Psoas muscle (tissue), 8 donors: ENCODE data around the gene DMWD. TPM values are rescaled to one million over a fixed set of nuclear protein-coding genes. Genes with fewer than 3 reads are reported as not detected.

ENCODE experiments used
- ATAC-seq, 4 donors: fragments of 200-7000 bp; cut with Tn5 transposase; one replicate each; pipeline ENCODE4 v1.9.1; 2020; ENCODE audit warnings: moderate library complexity in 3 of 4, mild to moderate bottlenecking in 2 of 4
- DNase-seq, 2 donors: peaks; one replicate each; pipeline ENCODE4 v3.0.0-alpha.2; 2020
- H3K27ac ChIP-seq: fragments of 200-600 bp; one replicate; pipeline ENCODE4 v1.8.0; 2022
- H3K27me3 ChIP-seq, 3 donors: fragments of 200-600 bp in 1 of 3; one replicate each; pipeline versions ENCODE4 v1.6.1 to v1.8.0; 2013 to 2022; ENCODE audit warnings: low read length in 2 of 3, mild to moderate bottlenecking in 2 of 3, moderate library complexity in 1 of 3; ENCODE audit not compliant: insufficient read depth in 3 of 3
- H3K36me3 ChIP-seq, 2 donors: fragments of 200-600 bp in 1 of 2; one replicate each; pipeline versions ENCODE4 v1.6.1 to v1.8.0; 2013 to 2022; ENCODE audit warnings: low read depth in 1 of 2, mild to moderate bottlenecking in 1 of 2, moderate library complexity in 1 of 2; ENCODE audit not compliant: insufficient read depth in 1 of 2
- H3K4me1 ChIP-seq: fragments of 200-600 bp; one replicate; pipeline ENCODE4 v1.8.0; 2022
- H3K4me3 ChIP-seq: fragments of 200-600 bp; one replicate; pipeline ENCODE4 v1.8.0; 2022; ENCODE audit warnings: mild to moderate bottlenecking
- H3K9me3 ChIP-seq: fragments of 200-600 bp; one replicate; pipeline ENCODE4 v1.8.0; 2022
- CTCF ChIP-seq: fragments of 200-600 bp; IDR thresholded peaks from one replicate; pipeline ENCODE4 v1.8.0; 2022; ENCODE audit warnings: antibody characterized with exemption
- WGBS, 3 donors: extraction: QIAGEN DNeasy Blood & Tissue Kit; methylation state at CpG; one replicate each; pipeline versions ENCODE4 v1.1.6 to v1.1.7; 2013; 5-methylcytosine and 5-hydroxymethylcytosine counted together
- intact Hi-C, 2 donors: fragments of 100-400 bp; cut with DNase I; formaldehyde crosslinking; loops; one replicate each; pipeline versions ENCODE4 v1.11.0 to v1.14.2; 2022
- polyA plus RNA-seq, 3 donors: library from polyadenylated mRNA; stranded (reverse); fragments of 200-250 nt; gene quantifications; one replicate each; pipeline ENCODE4 v1.2.3, GENCODE V29; 2013
- total RNA-seq, 4 donors: library from RNA; stranded (reverse); fragmentation: NEBNext Ultra II Directional in 2 of 4; extraction: Animal tissue kit (Norgen Biotek cat#: 25700) in 2 of 4; gene quantifications; one replicate each; pipeline versions ENCODE4 v1.2.1 to v1.2.4, GENCODE V29; 2021 to 2023
- donor health status: healthy with polysubstance abuse.
- donor health status: DM: no; HTN: no; CAD: no; lungs with moderate emphysema.
- donor health status: Bipolar disorder and iron deficiency.
- donor health status: healthy.
- donor health status: DM: yes; HTN: yes; CAD: no.
- donor health status: DM: no; HTN: no; CAD: no.
- donor health status: DM: no; HTN: no; CAD: no.
- donor health status: DM: yes; HTN: yes; CAD: no.

The DMWD gene
- total and polyA plus RNA-seq, 7 donors = 38.4 to 104 (median 54.3) TPM

- intact Hi-C loops = no loop called here
- no peaks in the 10 kb centered on the region for H3K27me3 ChIP-seq
Observed at GRCh38 chr19:45805719-45806118, 13.1 kb upstream of the DMWD start.

GRCh38 chr19:45804959-45805230 is 12.2 kb upstream of the DMWD start:
- Histone ChIP-seq H3K36me3 (no peaks in the 10 kb centered on the region), H3K27me3 (no peaks in the 10 kb centered on the region), H3K4me3 (no peak overlapping the region), H3K27ac (no peak overlapping the region), H3K4me1 (peaks cover 4% of the 10 kb centered on the region), H3K9me3 (no peaks in the 10 kb centered on the region)
- no peak for TF ChIP-seq CTCF
- intact Hi-C loops = no loop called here
- no peak for DNase-seq
- no peak for ATAC-seq
- WGBS, 3 donors = 79 to 84% (median 83%) methylated on average over 8 of the region's 8 CpGs

More at GRCh38 chr19:45805719-45806118, 13.1 kb upstream of the DMWD start:
- ATAC-seq (no peak), DNase-seq (no peak)
- H3K27ac ChIP-seq = no peak overlapping the region
- H3K36me3 ChIP-seq = no peaks in the 10 kb centered on the region
- H3K4me3 ChIP-seq = no peak overlapping the region
- TF ChIP-seq CTCF = no peak
- H3K9me3 ChIP-seq = no peaks in the 10 kb centered on the region
- H3K4me1 ChIP-seq = no peaks in the 10 kb centered on the region

GRCh38 chr19:45804140-45804958 is 11.7 kb upstream of the DMWD start:
- no peak for DNase-seq
- peaks cover 9% of the 10 kb centered on the region for H3K4me1 ChIP-seq
- WGBS, 3 donors = 86 to 88% (median 86%) methylated on average over 56 to 57 of the region's 57 CpGs
- H3K27me3 ChIP-seq = no peaks in the 10 kb centered on the region
- no peak for ATAC-seq
- H3K27ac ChIP-seq = no peak overlapping the region
- no peak overlapping the region for H3K4me3 ChIP-seq
- no peaks in the 10 kb centered on the region for H3K36me3 ChIP-seq
- TF ChIP-seq CTCF = no peak
- intact Hi-C loops = no loop called here
- no peaks in the 10 kb centered on the region for H3K9me3 ChIP-seq

GRCh38 chr19:45801603-45802175 is 9.0 kb upstream of the DMWD start:
- intact Hi-C loops = no loop called here
- Histone ChIP-seq H3K36me3 (no peaks in the 10 kb centered on the region), H3K4me3 (no peak overlapping the region), H3K9me3 (no peaks in the 10 kb centered on the region), H3K27me3 (no peaks in the 10 kb centered on the region), H3K27ac (no peak overlapping the region), H3K4me1 (peaks cover 15% of the 10 kb centered on the region)
- ATAC-seq (no peak), DNase-seq (no peak)
- 73 to 88% (median 78%) methylated on average over 7 of the region's 7 CpGs for WGBS, 3 donors
- TF ChIP-seq CTCF = no peak
